Measurements from ENCODE around the gene S100A14. TPM values are rescaled to one million over a fixed set of nuclear protein-coding genes. Genes with fewer than 3 reads are reported as not detected.
A peak's percentile ranks its signal among the peaks of the same experiment; 100 is the strongest.
"Not testable (repeated sequence)": the region's sequence is repeated elsewhere in the genome, so short reads cannot be mapped to it uniquely, and the experiment has no call there.

Gene S100A14
- polyA plus RNA-seq, 2 of the 4 experiments (the other 2 are of a cell fraction), result 0.21 TPM

GRCh38 chr1:153583976-153584375, 32.1 kb downstream of the S100A14 start:
- Histone ChIP-seq H3K9me3 (no peaks in the 10 kb centered on the region), H3K27ac (no peak overlapping the region), H3K4me1 (peaks cover 7% of the 10 kb centered on the region; the same call in 1 of the 3 replicates), H3K4me2 (no peak overlapping the region), H3K4me3 (no peak overlapping the region)
- ATAC-seq, result no peak
- ChIA-PET CTCF (interaction anchor here (0.7 to 2.1 kb wide), 3 partner anchors 9 to 50 kb away, joined by 3 to 7 read pairs (median 5); partner anchors contain the start of genes CHTOP, S100A1 and S100A13), POLR2A (interaction anchor here (1.3 kb wide), 1 partner anchor 43 kb away, joined by 3 read pairs; the partner anchor contains the start of gene S100A13)
- FAIRE-seq, result no peak
- 61% methylated on average over 2 of the region's 2 CpGs for WGBS (ENCODE audit: missing lambda C conversion rate)
- TF ChIP-seq CEBPB (IDR thresholded peaks at IDR 0.05), result no peak
- no peak for TF ChIP-seq EP300 (IDR thresholded peaks at IDR 0.05)
- no peak for TF ChIP-seq MAZ (IDR thresholded peaks at IDR 0.05; ENCODE audit: borderline replicate concordance, low read depth, low read length)
- no peak for TF ChIP-seq RFX5 (IDR thresholded peaks at IDR 0.05)
- TF ChIP-seq HMGXB4 (CRISPR knock-in tag; IDR thresholded peaks at IDR 0.05; ENCODE audit: borderline replicate concordance), result no peak
- no peak for TF ChIP-seq HDAC2 (IDR thresholded peaks at IDR 0.05)
- no peak for TF ChIP-seq JUN (IDR thresholded peaks at IDR 0.05)
- TF ChIP-seq ESRRA (IDR thresholded peaks at IDR 0.05; ENCODE audit: borderline replicate concordance, low read length), result no peak
- no peak for TF ChIP-seq FOXS1 (CRISPR knock-in tag; IDR thresholded peaks at IDR 0.05)
- no peak for TF ChIP-seq HOXB5 (CRISPR knock-in tag; IDR thresholded peaks at IDR 0.05)
- no peak for TF ChIP-seq EHF (CRISPR knock-in tag; IDR thresholded peaks at IDR 0.05)
- TF ChIP-seq PBX3 (IDR thresholded peaks at IDR 0.05), result no peak
- TF ChIP-seq MAX (IDR thresholded peaks at IDR 0.05), result no peak
- no peak for TF ChIP-seq BHLHE40 (IDR thresholded peaks at IDR 0.05; ENCODE audit: low read depth, low read length)
- TF ChIP-seq NFE2L2 (conservative IDR thresholded peaks at IDR 0.05; ENCODE audit: low read length), result no peak
- TF ChIP-seq NR3C1 (IDR thresholded peaks at IDR 0.05), result no peak
- no peak for DNase-seq (ENCODE audit: low read depth in 1 of 2, low spot score in 1 of 2)

DNA sequence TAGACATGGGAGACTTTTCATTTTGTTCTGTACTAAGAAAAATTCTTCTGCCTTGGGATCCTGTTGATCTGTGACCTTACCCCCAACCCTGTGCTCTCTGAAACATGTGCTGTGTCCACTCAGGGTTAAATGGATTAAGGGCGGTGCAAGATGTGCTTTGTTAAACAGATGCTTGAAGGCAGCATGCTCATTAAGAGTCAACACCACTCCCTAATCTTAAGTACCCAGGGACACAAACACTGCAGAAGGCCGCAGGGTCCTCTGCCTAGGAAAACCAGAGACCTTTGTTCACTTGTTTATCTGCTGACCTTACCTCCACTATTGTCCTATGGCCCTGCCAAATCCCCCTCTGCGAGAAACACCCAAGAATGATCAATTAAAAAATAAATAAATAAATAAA, 32.6 kb downstream of the S100A14 start:
- CTCF ChIA-PET, result interaction anchor here (2.1 kb wide), 1 partner anchor 9 kb away, joined by 5 read pairs; no protein-coding TSS in a partner anchor

DNA sequence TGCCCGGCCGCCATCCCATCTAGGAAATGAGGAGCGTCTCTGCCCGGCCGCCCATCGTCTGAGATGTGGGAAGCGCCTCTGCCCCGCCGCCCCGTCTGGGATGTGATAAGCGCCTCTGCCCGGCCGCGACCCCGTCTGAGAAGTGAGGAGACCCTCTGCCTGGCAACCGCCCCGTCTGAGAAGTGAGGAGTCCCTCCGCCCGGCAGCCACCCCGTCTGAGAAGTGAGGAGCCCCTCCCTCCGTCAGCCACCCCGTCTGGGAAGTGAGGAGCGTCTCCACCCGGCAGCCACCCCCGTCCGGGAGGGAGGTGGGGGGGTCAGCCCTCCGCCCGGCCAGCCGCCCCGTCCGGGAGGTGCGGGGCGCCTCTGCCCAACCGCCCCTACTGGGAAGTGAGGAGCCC, 33.3 kb downstream of the S100A14 start:
- H3K4me1 ChIP-seq, result peaks cover 18% of the 10 kb centered on the region
- 94% methylated on average over 12 of the region's 34 CpGs for WGBS (ENCODE audit: missing lambda C conversion rate)
- ATAC-seq; H3K4me2 ChIP-seq; POLR2A ChIA-PET; H3K9me3 ChIP-seq; DNase-seq (ENCODE audit: low read depth in 1 of 2, low spot score in 1 of 2); H3K4me3 ChIP-seq; FAIRE-seq; H3K27ac ChIP-seq: not testable (repeated sequence)
- CTCF ChIA-PET, result interaction anchor here (2.3 kb wide), 1 partner anchor 11 kb away, joined by 22 read pairs; no protein-coding TSS in a partner anchor

More for the DNA sequence above, 32.6 kb downstream of the S100A14 start:
- ATAC-seq; FAIRE-seq; H3K9me3 ChIP-seq; POLR2A ChIA-PET; H3K4me3 ChIP-seq; DNase-seq (ENCODE audit: low read depth in 1 of 2, low spot score in 1 of 2); H3K27ac ChIP-seq; H3K4me2 ChIP-seq: not testable (repeated sequence)
- 79% methylated on average over 3 of the region's 3 CpGs for WGBS (ENCODE audit: missing lambda C conversion rate)
- peaks cover 11% of the 10 kb centered on the region; the same call in 2 of the 3 replicates for H3K4me1 ChIP-seq

- Histone ChIP-seq H3K4me3 (no peak overlapping the region), H3K4me1 (peaks cover 24% of the 10 kb centered on the region), H3K27ac (0 out of 6 replicates have a peak overlapping the region, but pooled peaks of 1 of the 2 experiments have one; percentile 36), H3K4me2 (peak overlapping the region; percentile 4; the same call in 1 of the 3 replicates), H3K9me3 (no peaks in the 10 kb centered on the region)
- WGBS (ENCODE audit: missing lambda C conversion rate), result 51% methylated on average over 3 of the region's 3 CpGs
- peak in 1 of 2 experiments; percentile 59; a peak in 3 of 6 replicates for ATAC-seq
- POLR2A ChIA-PET, result no interaction called here
- DNase-seq (ENCODE audit: low read depth in 1 of 2, low spot score in 1 of 2), result no peak
- FAIRE-seq, result no peak
- CTCF ChIA-PET, result interaction anchor here (1.0 to 4.3 kb wide), 4 partner anchors 10 to 49 kb away, joined by 3 to 29 read pairs (median 16); partner anchors contain the start of genes S100A1 and S100A13
- TF ChIP-seq ZFP36 (IDR thresholded peaks at IDR 0.05; ENCODE audit: borderline replicate concordance, partially characterized antibody) (no peak), EHMT2 (IDR thresholded peaks at IDR 0.05; ENCODE audit: low read depth) (no peak), NPAS2 (CRISPR knock-in tag; IDR thresholded peaks at IDR 0.05; ENCODE audit: borderline replicate concordance) (no peak), NR3C1 (IDR thresholded peaks at IDR 0.05) (no peak), SREBF2 (IDR thresholded peaks at IDR 0.05) (no peak), CEBPB (IDR thresholded peaks at IDR 0.05) (no peak), EHF (CRISPR knock-in tag; IDR thresholded peaks at IDR 0.05) (no peak), REST (IDR thresholded peaks at IDR 0.05) (no peak), FOXS1 (CRISPR knock-in tag; IDR thresholded peaks at IDR 0.05) (no peak), RNF2 (IDR thresholded peaks at IDR 0.05; ENCODE audit: borderline replicate concordance, low read depth) (no peak), BHLHE40 (IDR thresholded peaks at IDR 0.05; ENCODE audit: low read depth, low read length) (no peak)
- TF ChIP-seq, protein P1, sequence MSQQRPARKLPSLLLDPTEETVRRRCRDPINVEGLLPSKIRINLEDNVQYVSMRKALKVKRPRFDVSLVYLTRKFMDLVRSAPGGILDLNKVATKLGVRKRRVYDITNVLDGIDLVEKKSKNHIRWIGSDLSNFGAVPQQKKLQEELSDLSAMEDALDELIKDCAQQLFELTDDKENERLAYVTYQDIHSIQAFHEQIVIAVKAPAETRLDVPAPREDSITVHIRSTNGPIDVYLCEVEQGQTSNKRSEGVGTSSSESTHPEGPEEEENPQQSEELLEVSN (IDR thresholded peaks at IDR 0.05; ENCODE audit: borderline replicate concordance, low read depth), result no peak
These were observed 37.2 kb downstream of the S100A14 start for GRCh38 chr1:153578936-153579335.

All from A549 (cell line).